ENCODE results near the gene ASAH2B.
A peak's percentile ranks its signal among the peaks of the same experiment; 100 is the strongest.
"Not testable (repeated sequence)": the region's sequence is repeated elsewhere in the genome, so short reads cannot be mapped to it uniquely, and the experiment has no call there.

ASAH2B gene

GRCh38 chr10:50739618-50740292 lies at the start of gene ASAH2B:
Gene ASAH2B, plus strand, starts transcription at chr10:50739936. Its CDS starts 5,195 bp downstream, at chr10:50745131.
- peak; percentile 58 for DNase-seq (ENCODE audit: low read depth in 2 of 2)

- not testable (repeated sequence) for DNase-seq (ENCODE audit: low read depth in 2 of 2)
Observed at GRCh38 chr10:50697819-50698218, 41.9 kb upstream of the ASAH2B start.

GRCh38 chr10:50701947-50702346 lies 37.8 kb upstream of the ASAH2B start:
- not testable (repeated sequence) for DNase-seq (ENCODE audit: low read depth in 2 of 2)

GRCh38 chr10:50702997-50703396 lies 36.7 kb upstream of the ASAH2B start:
- DNase-seq (ENCODE audit: low read depth in 2 of 2), result not testable (repeated sequence)

- not testable (repeated sequence) for DNase-seq (ENCODE audit: low read depth in 2 of 2)
Observed at GRCh38 chr10:50704436-50705079, 35.2 kb upstream of the ASAH2B start.

- not testable (repeated sequence) for DNase-seq (ENCODE audit: low read depth in 2 of 2)
Observed at GRCh38 chr10:50706006-50706405, 33.7 kb upstream of the ASAH2B start.

GRCh38 chr10:50710241-50710640 lies 29.5 kb upstream of the ASAH2B start:
- DNase-seq (ENCODE audit: low read depth in 2 of 2), result not testable (repeated sequence)

GRCh38 chr10:50723812-50724211 lies 15.9 kb upstream of the ASAH2B start:
- DNase-seq (ENCODE audit: low read depth in 2 of 2), result not testable (repeated sequence)

- DNase-seq (ENCODE audit: low read depth in 2 of 2), result not testable (repeated sequence)
Observed at GRCh38 chr10:50728112-50728511, 11.6 kb upstream of the ASAH2B start.

- DNase-seq (ENCODE audit: low read depth in 2 of 2), result not testable (repeated sequence)
Observed at GRCh38 chr10:50738987-50739617, 634 bp upstream of the ASAH2B start.

- peak; percentile 18 to 19 for DNase-seq (ENCODE audit: low read depth in 2 of 2)
Observed at GRCh38 chr10:50740293-50740648, 535 bp downstream of the ASAH2B start.

- not testable (repeated sequence) for DNase-seq (ENCODE audit: low read depth in 2 of 2)
Observed at GRCh38 chr10:50742820-50743219, 3.1 kb downstream of the ASAH2B start.

- DNase-seq (ENCODE audit: low read depth in 2 of 2), result peak; percentile 30 to 49
Observed at GRCh38 chr10:50766774-50767513, 27.2 kb downstream of the ASAH2B start.

- DNase-seq (ENCODE audit: low read depth in 2 of 2), result not testable (repeated sequence)
Observed at GRCh38 chr10:50772042-50772441, 32.3 kb downstream of the ASAH2B start.

- DNase-seq (ENCODE audit: low read depth in 2 of 2), result not testable (repeated sequence)
Observed at GRCh38 chr10:50774868-50775267, 35.1 kb downstream of the ASAH2B start.

- DNase-seq (ENCODE audit: low read depth in 2 of 2), result not testable (repeated sequence)
Observed at GRCh38 chr10:50780036-50780435, 40.3 kb downstream of the ASAH2B start.

GRCh38 chr10:50782017-50782416 lies 42.3 kb downstream of the ASAH2B start:
- not testable (repeated sequence) for DNase-seq (ENCODE audit: low read depth in 2 of 2)

GRCh38 chr10:50787962-50788361 lies 48.2 kb downstream of the ASAH2B start:
- not testable (repeated sequence) for DNase-seq (ENCODE audit: low read depth in 2 of 2)

- peak in 1 of 2 experiments; percentile 10 for DNase-seq (ENCODE audit: low read depth in 2 of 2)
Observed at GRCh38 chr10:50788951-50789945, 49.5 kb downstream of the ASAH2B start.

- DNase-seq (ENCODE audit: low read depth in 2 of 2), result no peak
Observed at GRCh38 chr10:50794490-50794889, 54.8 kb downstream of the ASAH2B start.

GRCh38 chr10:50796693-50797092 lies 57.0 kb downstream of the ASAH2B start:
- no peak for DNase-seq (ENCODE audit: low read depth in 2 of 2)

All from fibroblast of skin of left biceps (primary cell).